ENCODE results near the gene FIBIN. TPM values are rescaled to one million over a fixed set of nuclear protein-coding genes. Genes with fewer than 3 reads are reported as not detected.

Gene FIBIN
- total and polyA plus RNA-seq, 4 donors = 3.8 to 12.9 (median 9.4) TPM

GRCh38 chr11:27012234-27012921 lies 18.5 kb downstream of the FIBIN start:
- Histone ChIP-seq H3K4me1 (ENCODE audit: control insufficient read depth in 5 of 5, insufficient read depth in 5 of 5, low read length in 5 of 5) (peaks cover 0 to 22% (median 7%) of the 10 kb centered on the region in 5 donors), H3K36me3 (ENCODE audit: control insufficient read depth in 4 of 4, insufficient read depth in 4 of 4, low read length in 4 of 4) (no peaks in the 10 kb centered on the region), H3K4me3 (no peak overlapping the region), H3K9ac (ENCODE audit: insufficient read depth in 1 of 2, low read length in 2 of 2) (peak overlapping the region in 1 of 2 donors; percentile 35), H3K9me3 (ENCODE audit: control insufficient read depth in 4 of 4, insufficient read depth in 3 of 4, low read length in 3 of 4) (no peaks in the 10 kb centered on the region), H3K27me3 (ENCODE audit: control insufficient read depth in 3 of 3, insufficient read depth in 3 of 3, low read length in 2 of 3) (peaks cover 0 to 4% (median 0%) of the 10 kb centered on the region in 3 donors), H3K27ac (ENCODE audit: low read depth in 1 of 2, low read length in 1 of 2) (no peak overlapping the region)
- ATAC-seq (ENCODE audit: insufficient read depth, low FRiP score) (no peak), DNase-seq (peak; percentile 82 to 92 (median 92))
- WGBS, 2 donors = 27 to 33% methylated on average over 4 of the region's 4 CpGs
- no peak for TF ChIP-seq CTCF (IDR thresholded peaks at IDR 0.05; ENCODE audit: control extremely low read depth, extremely low read depth)

GRCh38 chr11:27013781-27014361 lies 20.0 kb downstream of the FIBIN start:
- no peak for TF ChIP-seq CTCF (IDR thresholded peaks at IDR 0.05; ENCODE audit: control extremely low read depth, extremely low read depth)
- 51 to 70% methylated on average over 4 of the region's 4 CpGs for WGBS, 2 donors
- H3K27me3 ChIP-seq (ENCODE audit: control insufficient read depth in 3 of 3, insufficient read depth in 3 of 3, low read length in 2 of 3) = peaks cover 0 to 4% (median 0%) of the 10 kb centered on the region in 3 donors
- H3K4me1 ChIP-seq (ENCODE audit: control insufficient read depth in 5 of 5, insufficient read depth in 5 of 5, low read length in 5 of 5) = peaks cover 0 to 22% (median 7%) of the 10 kb centered on the region in 5 donors
- H3K9me3 ChIP-seq (ENCODE audit: control insufficient read depth in 4 of 4, insufficient read depth in 3 of 4, low read length in 3 of 4) = peaks cover 0 to 2% (median 0%) of the 10 kb centered on the region in 4 donors
- no peak overlapping the region for H3K4me3 ChIP-seq
- H3K9ac ChIP-seq (ENCODE audit: insufficient read depth in 1 of 2, low read length in 2 of 2) = no peak overlapping the region
- no peaks in the 10 kb centered on the region for H3K36me3 ChIP-seq (ENCODE audit: control insufficient read depth in 4 of 4, insufficient read depth in 4 of 4, low read length in 4 of 4)
- ATAC-seq (ENCODE audit: insufficient read depth, low FRiP score) = no peak
- no peak for DNase-seq
- no peak overlapping the region for H3K27ac ChIP-seq (ENCODE audit: low read depth in 1 of 2, low read length in 1 of 2)

- Histone ChIP-seq H3K9me3 (ENCODE audit: control insufficient read depth in 4 of 4, insufficient read depth in 3 of 4, low read length in 3 of 4) (peaks cover 0 to 2% (median 0%) of the 10 kb centered on the region in 4 donors), H3K9ac (ENCODE audit: insufficient read depth in 1 of 2, low read length in 2 of 2) (no peak overlapping the region), H3K27ac (ENCODE audit: low read depth in 1 of 2, low read length in 1 of 2) (no peak overlapping the region), H3K36me3 (ENCODE audit: control insufficient read depth in 4 of 4, insufficient read depth in 4 of 4, low read length in 4 of 4) (no peaks in the 10 kb centered on the region), H3K4me3 (no peak overlapping the region), H3K27me3 (ENCODE audit: control insufficient read depth in 3 of 3, insufficient read depth in 3 of 3, low read length in 2 of 3) (peaks cover 0 to 4% (median 0%) of the 10 kb centered on the region in 3 donors), H3K4me1 (ENCODE audit: control insufficient read depth in 5 of 5, insufficient read depth in 5 of 5, low read length in 5 of 5) (peaks cover 0 to 7% (median 0%) of the 10 kb centered on the region in 5 donors)
- no peak for TF ChIP-seq CTCF (IDR thresholded peaks at IDR 0.05; ENCODE audit: control extremely low read depth, extremely low read depth)
- ATAC-seq (ENCODE audit: insufficient read depth, low FRiP score) = no peak
- no peak for DNase-seq
These were observed 25.1 kb downstream of the FIBIN start for GRCh38 chr11:27018902-27019529.

Measured in lung (tissue), 12 donors.